Prostate gland (tissue), 2 donors: ENCODE measurements around the gene MRPL33.

Experiments
- CTCF ChIP-seq, 4 experiments: fragments of 200-600 bp in 2 of 4; fragments of 450-650 bp in 2 of 4; sonication (generic) in 2 of 4; IDR thresholded peaks; 1 replicate in 3 of 4; 2 replicates in 1 of 4; pipeline ENCODE4 v1.5.1; 2016 to 2019; ENCODE audit warnings: antibody characterized with exemption in 4 of 4, mild to moderate bottlenecking in 2 of 4, moderate library complexity in 2 of 4
- POLR2A ChIP-seq: fragments of 450-650 bp; IDR thresholded peaks from one replicate; pipeline ENCODE4 v1.6.1; 2016; ENCODE audit warnings: antibody characterized with exemption, mild to moderate bottlenecking
- POLR2AphosphoS5 ChIP-seq: sonication (generic); formaldehyde crosslinking; IDR thresholded peaks from one replicate; pipeline ENCODE4 v1.6.1; 2017; ENCODE audit warnings: antibody characterized with exemption

- no peak for TF ChIP-seq CTCF (IDR thresholded peaks at IDR 0.05)
- no peak for TF ChIP-seq POLR2A
- TF ChIP-seq POLR2AphosphoS5, result no peak
These were observed 26.3 kb downstream of the MRPL33 start for GRCh38 chr2:27797841-27798240.
